ENCODE data around the gene ABCA2. TPM values are rescaled to one million over a fixed set of nuclear protein-coding genes. Genes with fewer than 3 reads are reported as not detected.

The ABCA2 gene
- total RNA-seq, 1 experiment from 2014 or later: 114 TPM

GRCh38 chr9:137069508-137070091 is 41.6 kb upstream of the ABCA2 start:
- POLR2A ChIA-PET: interaction anchor here (1.0 to 5.1 kb wide), 4 partner anchors 12 to 122 kb away, joined by 3 to 43 read pairs (median 5); partner anchors contain the start of gene MAN1B1
- no peak for ATAC-seq
- H3K4me1 ChIP-seq (ENCODE audit: control insufficient read depth in 1 of 2, insufficient read depth in 2 of 2, low read length in 2 of 2): peaks cover 24 to 39% of the 10 kb centered on the region in 2 experiments
- H2AFZ ChIP-seq (ENCODE audit: low read depth, low read length, poor library complexity, severe bottlenecking): no peak overlapping the region
- H3K4me3 ChIP-seq (replicated peaks in 1 of 2; ENCODE audit: low read depth in 1 of 2, low read length in 2 of 2): peak overlapping the region; percentile 80 to 82
- peak overlapping the region; percentile 93 for H3K4me2 ChIP-seq (ENCODE audit: low read length)
- H3K9me2 ChIP-seq (ENCODE audit: insufficient read depth): no peaks in the 10 kb centered on the region
- H3K79me2 ChIP-seq (ENCODE audit: insufficient read depth, low read length): peaks cover 47% of the 10 kb centered on the region
- no peaks in the 10 kb centered on the region; the same call in 1 of the 2 replicates for H4K20me1 ChIP-seq (ENCODE audit: insufficient read depth)
- H3K27ac ChIP-seq (ENCODE audit: low read depth, low read length): peak overlapping the region; percentile 64
- CTCF ChIA-PET: interaction anchor here (0.6 to 4.7 kb wide), 11 partner anchors 7 to 171 kb away, joined by 3 to 49 read pairs (median 8); partner anchors contain the start of genes MAN1B1, NPDC1, RNF224 and TUBB4B
- H3K9me3 ChIP-seq (ENCODE audit: control insufficient read depth in 1 of 2, insufficient read depth in 1 of 2, low read depth in 1 of 2, low read length in 2 of 2): no peaks in the 10 kb centered on the region
- no peak for DNase-seq (ENCODE audit: low read depth, low spot score)
- no peaks in the 10 kb centered on the region for H3K27me3 ChIP-seq (ENCODE audit: insufficient read depth, low read length)
- peaks cover 0 to 8% of the 10 kb centered on the region in 2 experiments; a peak in 1 of 4 replicates for H3K36me3 ChIP-seq (ENCODE audit: control insufficient read depth in 1 of 2, insufficient read depth in 2 of 2, low read length in 2 of 2)
- RAD21 ChIA-PET (ENCODE audit: low non-redundant PET in 1 of 2, low total read pairs in 2 of 2, uncharacterized antibody in 2 of 2, unreplicated experiment in 2 of 2): interaction anchor here in 1 of 2 experiments (1.0 to 1.2 kb wide), 2 partner anchors 23 to 36 kb away, joined by 3 to 4 read pairs; no protein-coding TSS in a partner anchor
- no peak for TF ChIP-seq ATF3 (IDR thresholded peaks at IDR 0.05)
- TF ChIP-seq JUND (IDR thresholded peaks at IDR 0.05): no peak
- no peak for TF ChIP-seq ZNF274 (IDR thresholded peaks at IDR 0.05; ENCODE audit: low read depth, low read length)
- TF ChIP-seq TCF7L2 (IDR thresholded peaks at IDR 0.05; ENCODE audit: borderline replicate concordance, extremely low read depth, insufficient read depth, insufficient read length): no peak
- no peak for TF ChIP-seq ELF1 (IDR thresholded peaks at IDR 0.05; ENCODE audit: borderline replicate concordance, low read depth)
- no peak for TF ChIP-seq RAD21 (IDR thresholded peaks at IDR 0.05; ENCODE audit: low read depth)
- TF ChIP-seq CEBPB (IDR thresholded peaks at IDR 0.05; ENCODE audit: low read depth): no peak
- no peak for TF ChIP-seq POLR2A (IDR thresholded peaks at IDR 0.05; ENCODE audit: borderline replicate concordance, extremely low read depth, insufficient read depth, insufficient read length)
- TF ChIP-seq ZFX (IDR thresholded peaks at IDR 0.05): no peak
- TF ChIP-seq ZBTB33 (IDR thresholded peaks at IDR 0.05; ENCODE audit: extremely low read depth, insufficient replicate concordance, low read length): no peak
- TF ChIP-seq CBX3 (IDR thresholded peaks at IDR 0.05; ENCODE audit: low read depth): no peak
- TF ChIP-seq POLR2AphosphoS5 (IDR thresholded peaks at IDR 0.05; ENCODE audit: low read depth, low read length): no peak
- TF ChIP-seq SIN3A (IDR thresholded peaks at IDR 0.05; ENCODE audit: low read depth): no peak
- no peak for TF ChIP-seq YY1 (IDR thresholded peaks at IDR 0.05; ENCODE audit: extremely low read depth, insufficient replicate concordance, low read depth, low read length)
- no TSS peak for BruUV-seq (replicated peaks)
- peak overlapping the region; percentile 89 for H3K9ac ChIP-seq (ENCODE audit: low read length)
- intact Hi-C loops (cut with micrococcal nuclease): no loop called here

Data from HCT116 (cell line).